Measurements from ENCODE around the gene SEMA3D.

GRCh38 chr7:85204496-85204895 lies 17.6 kb upstream of the SEMA3D start:
- TF ChIP-seq SUZ12 (IDR thresholded peaks at IDR 0.05; ENCODE audit: extremely low read depth, insufficient read depth, insufficient read length) (no peak), ZNF274 (IDR thresholded peaks at IDR 0.05; ENCODE audit: low read depth, low read length) (no peak), YY1 (IDR thresholded peaks at IDR 0.05; ENCODE audit: insufficient read depth, insufficient read length) (no peak)
